ENCODE measurements around the gene KCNQ4.

KCNQ4 gene

GRCh38 chr1:40738831-40739230 is 44.8 kb upstream of the KCNQ4 start:
- Histone ChIP-seq H3K27me3 (ENCODE audit: control insufficient read depth, low read length) (no peaks in the 10 kb centered on the region), H3F3A (ENCODE audit: control insufficient read depth, insufficient read depth) (no peaks in the 10 kb centered on the region), H3K9me3 (ENCODE audit: control insufficient read depth, insufficient read depth, low read length) (no peaks in the 10 kb centered on the region), H4K20me1 (ENCODE audit: control insufficient read depth, insufficient read depth, low read depth, low read length) (no peaks in the 10 kb centered on the region), H3K27ac (ENCODE audit: low read depth, low read length) (no peak overlapping the region), H3K9me2 (replicated peaks; ENCODE audit: control insufficient read depth, low read length) (no peaks in the 10 kb centered on the region), H3K79me2 (ENCODE audit: control insufficient read depth, low read length) (peaks cover 50% of the 10 kb centered on the region), H3K4me2 (ENCODE audit: low read length) (no peak overlapping the region), H3K4me3 (ENCODE audit: low read length) (no peak overlapping the region), H3K36me3 (ENCODE audit: control insufficient read depth, low read length) (peaks cover 56% of the 10 kb centered on the region), H3K4me1 (ENCODE audit: control insufficient read depth, low read length) (peaks cover 20% of the 10 kb centered on the region)
- TF ChIP-seq EZH2phosphoT487 (IDR thresholded peaks at IDR 0.05; ENCODE audit: borderline replicate concordance, low read length) (no peak), CTCF (IDR thresholded peaks at IDR 0.05; ENCODE audit: low read depth, low read length, poor library complexity, severe bottlenecking) (no peak)

GRCh38 chr1:40739455-40740008 is 44.1 kb upstream of the KCNQ4 start:
- Histone ChIP-seq H4K20me1 (ENCODE audit: control insufficient read depth, insufficient read depth, low read depth, low read length) (no peaks in the 10 kb centered on the region), H3K79me2 (ENCODE audit: control insufficient read depth, low read length) (peaks cover 50% of the 10 kb centered on the region), H3K9me2 (replicated peaks; ENCODE audit: control insufficient read depth, low read length) (no peaks in the 10 kb centered on the region), H3K36me3 (ENCODE audit: control insufficient read depth, low read length) (peaks cover 63% of the 10 kb centered on the region), H3K4me2 (ENCODE audit: low read length) (no peak overlapping the region), H3K27ac (ENCODE audit: low read depth, low read length) (no peak overlapping the region), H3K9me3 (ENCODE audit: control insufficient read depth, insufficient read depth, low read length) (no peaks in the 10 kb centered on the region), H3F3A (ENCODE audit: control insufficient read depth, insufficient read depth) (no peaks in the 10 kb centered on the region), H3K4me1 (ENCODE audit: control insufficient read depth, low read length) (peaks cover 20% of the 10 kb centered on the region), H3K4me3 (ENCODE audit: low read length) (no peak overlapping the region), H3K27me3 (ENCODE audit: control insufficient read depth, low read length) (no peaks in the 10 kb centered on the region)
- TF ChIP-seq EZH2phosphoT487 (IDR thresholded peaks at IDR 0.05; ENCODE audit: borderline replicate concordance, low read length) (no peak), CTCF (IDR thresholded peaks at IDR 0.05; ENCODE audit: low read depth, low read length, poor library complexity, severe bottlenecking) (no peak)

- Histone ChIP-seq H3K4me1 (ENCODE audit: control insufficient read depth, low read length) (peaks cover 20% of the 10 kb centered on the region), H3K4me2 (ENCODE audit: low read length) (no peak overlapping the region), H3K9me2 (replicated peaks; ENCODE audit: control insufficient read depth, low read length) (no peaks in the 10 kb centered on the region), H3K9me3 (ENCODE audit: control insufficient read depth, insufficient read depth, low read length) (no peaks in the 10 kb centered on the region), H3K27ac (ENCODE audit: low read depth, low read length) (no peak overlapping the region), H3K36me3 (ENCODE audit: control insufficient read depth, low read length) (peaks cover 66% of the 10 kb centered on the region), H3K27me3 (ENCODE audit: control insufficient read depth, low read length) (no peaks in the 10 kb centered on the region), H3K79me2 (ENCODE audit: control insufficient read depth, low read length) (peaks cover 43% of the 10 kb centered on the region), H4K20me1 (ENCODE audit: control insufficient read depth, insufficient read depth, low read depth, low read length) (no peaks in the 10 kb centered on the region), H3F3A (ENCODE audit: control insufficient read depth, insufficient read depth) (no peaks in the 10 kb centered on the region), H3K4me3 (ENCODE audit: low read length) (no peak overlapping the region)
- no peak for TF ChIP-seq EZH2phosphoT487 (IDR thresholded peaks at IDR 0.05; ENCODE audit: borderline replicate concordance, low read length)
- TF ChIP-seq CTCF (IDR thresholded peaks at IDR 0.05; ENCODE audit: low read depth, low read length, poor library complexity, severe bottlenecking): no peak
Observed at GRCh38 chr1:40740039-40740996, 43.3 kb upstream of the KCNQ4 start.

All from DOHH2 (cell line).